GM12875 (cell line): ENCODE data around the gene MISFA.

Experiments
- H3K4me3 ChIP-seq: one replicate; pipeline ENCODE4 v1.5.1; 2011; ENCODE audit warnings: low read depth, low read length, control low read depth
- CTCF ChIP-seq: IDR thresholded peaks from 2 replicates; pipeline ENCODE4 v1.5.1; 2011; ENCODE audit warnings: low read depth, mild to moderate bottlenecking, control low read depth, inconsistent platforms, low read length, moderate library complexity, borderline replicate concordance; ENCODE audit not compliant: insufficient read depth

MISFA gene

GRCh38 chr11:18618342-18619025 lies 18.9 kb downstream of the MISFA start:
- TF ChIP-seq CTCF = no peak

GRCh38 chr11:18623707-18624106 lies 24.1 kb downstream of the MISFA start:
- TF ChIP-seq CTCF = no peak
- no peak overlapping the region for H3K4me3 ChIP-seq

More at GRCh38 chr11:18618342-18619025, 18.9 kb downstream of the MISFA start:
- no peak overlapping the region for H3K4me3 ChIP-seq

DNA sequence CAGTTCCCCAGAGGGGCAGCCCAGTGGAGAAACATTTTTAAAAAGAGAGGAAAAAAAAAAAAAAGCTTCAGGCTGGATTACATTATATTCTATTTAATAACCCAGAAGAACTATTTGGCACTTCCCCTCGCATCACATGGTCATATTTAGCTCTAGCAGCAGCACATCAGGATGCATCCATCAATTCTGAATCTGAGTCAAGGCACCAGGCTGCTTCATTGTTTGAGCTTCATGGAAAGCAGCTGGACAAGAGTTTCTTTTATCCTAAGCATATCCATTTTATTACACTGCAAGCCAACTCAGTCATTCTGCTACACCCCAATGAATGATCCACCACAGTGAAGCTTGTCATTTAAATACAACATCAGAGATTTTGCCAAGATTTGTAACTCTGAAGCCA lies 24.6 kb downstream of the MISFA start:
- no peak for TF ChIP-seq CTCF
- no peak overlapping the region for H3K4me3 ChIP-seq

DNA sequence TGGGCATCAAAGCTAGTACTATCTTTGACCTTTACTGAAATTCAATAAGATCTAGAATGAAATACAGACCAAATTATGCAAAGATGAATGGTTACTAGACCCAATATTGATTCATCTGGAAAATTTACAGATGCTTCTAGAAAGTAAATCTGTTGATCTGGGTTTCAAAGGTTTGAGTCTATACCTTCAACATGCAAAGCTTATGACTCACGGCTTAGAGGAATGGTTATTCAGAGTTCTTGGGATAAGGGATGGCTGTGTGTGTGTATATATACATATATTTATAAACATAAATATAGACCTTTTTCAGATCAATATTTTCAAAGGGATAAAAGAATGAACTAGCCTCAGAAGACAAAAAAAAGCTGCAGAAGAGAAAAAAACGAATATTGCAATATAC lies 33.3 kb downstream of the MISFA start:
- TF ChIP-seq CTCF = no peak
- peak overlapping the region; percentile 53 for H3K4me3 ChIP-seq

GRCh38 chr11:18633256-18634139 lies 33.9 kb downstream of the MISFA start:
- TF ChIP-seq CTCF = no peak

GRCh38 chr11:18634140-18635032 lies 34.8 kb downstream of the MISFA start, which contains the start of gene SPTY2D1:
TSS of gene SPTY2D1 (minus strand) at chr11:18634342. CDS start at chr11:18634257, 85 bp downstream.
- H3K4me3 ChIP-seq = peak within 1 kb of the TSS; percentile 53
- TF ChIP-seq CTCF = no peak

More at GRCh38 chr11:18633256-18634139, 33.9 kb downstream of the MISFA start:
- H3K4me3 ChIP-seq = peak overlapping the region; percentile 53
